ENCODE results near the gene PHF10.

PHF10 gene

DNA sequence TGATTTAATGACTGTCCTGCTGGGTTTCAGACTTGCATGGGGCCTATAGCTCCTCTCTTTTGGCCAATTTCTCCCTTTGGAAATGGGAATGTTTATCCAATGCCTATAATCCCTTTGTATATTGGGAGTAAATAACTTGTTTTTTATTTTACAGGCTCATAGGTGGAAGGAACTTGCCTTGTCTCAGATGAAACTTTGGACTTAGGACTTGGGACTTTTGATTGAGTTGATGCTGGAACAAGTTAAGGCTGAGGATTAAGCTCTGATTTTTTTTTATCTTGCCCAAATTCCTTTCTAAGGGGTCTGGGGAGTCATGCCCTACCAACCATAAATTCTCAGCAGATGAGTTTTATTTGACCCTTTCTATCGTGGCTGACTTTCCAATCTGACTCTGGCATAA is 46.0 kb downstream of the PHF10 start:
- DNase-seq: no peak

DNA sequence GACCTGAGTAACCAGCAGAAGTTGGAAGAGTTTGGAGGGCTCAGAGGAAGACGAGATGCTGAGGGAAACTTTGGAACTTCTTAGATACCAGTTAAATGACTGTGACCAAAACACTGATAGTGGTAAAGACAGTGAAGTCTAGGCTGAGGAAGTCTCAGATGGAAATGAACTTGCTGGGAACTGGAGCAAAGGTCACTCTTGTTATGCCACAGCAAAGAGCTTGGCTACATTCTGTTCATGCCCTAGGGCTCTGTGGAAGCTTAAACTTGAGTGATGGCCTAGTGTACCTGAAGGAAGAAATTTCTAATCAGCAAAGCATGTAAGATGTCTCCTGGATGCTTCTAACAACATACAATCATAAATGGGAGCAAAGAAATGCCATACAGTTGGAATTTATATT is 47.2 kb downstream of the PHF10 start:
- DNase-seq: no peak

DNA sequence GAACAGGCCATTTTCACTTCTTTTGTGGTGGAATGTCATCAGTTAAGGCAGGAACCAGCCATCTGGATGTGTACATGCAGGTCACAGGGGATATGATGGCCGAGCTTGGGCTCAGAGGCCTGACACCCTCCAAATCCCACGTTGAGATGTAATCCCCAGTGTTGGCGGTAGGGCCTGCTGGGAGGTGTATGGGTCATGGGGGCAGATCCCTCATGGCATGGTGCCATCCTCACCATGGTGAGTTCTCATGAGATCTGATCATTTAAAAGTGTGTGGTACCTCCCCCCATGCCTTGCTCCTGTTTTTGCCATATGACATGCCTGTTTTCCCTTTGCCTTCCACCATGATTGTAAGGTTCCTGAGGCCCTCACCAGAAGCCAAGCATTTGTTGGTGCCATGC is 49.3 kb downstream of the PHF10 start:
- no peak for DNase-seq

- no peak for DNase-seq
Observed at GRCh38 chr6:169671563-169671962, 52.7 kb downstream of the PHF10 start.

- no peak for DNase-seq
Observed at GRCh38 chr6:169669889-169670288, 54.4 kb downstream of the PHF10 start.

GRCh38 chr6:169669147-169669546 is 55.2 kb downstream of the PHF10 start:
- DNase-seq: no peak

GRCh38 chr6:169668203-169668847 is 56.0 kb downstream of the PHF10 start:
- no peak for DNase-seq

- no peak for DNase-seq
Observed at GRCh38 chr6:169667716-169668115, 56.6 kb downstream of the PHF10 start.

- DNase-seq: no peak
Observed at GRCh38 chr6:169666441-169666840, 57.9 kb downstream of the PHF10 start.

- DNase-seq: no peak
Observed at GRCh38 chr6:169665289-169665688, 59.0 kb downstream of the PHF10 start.

DNA sequence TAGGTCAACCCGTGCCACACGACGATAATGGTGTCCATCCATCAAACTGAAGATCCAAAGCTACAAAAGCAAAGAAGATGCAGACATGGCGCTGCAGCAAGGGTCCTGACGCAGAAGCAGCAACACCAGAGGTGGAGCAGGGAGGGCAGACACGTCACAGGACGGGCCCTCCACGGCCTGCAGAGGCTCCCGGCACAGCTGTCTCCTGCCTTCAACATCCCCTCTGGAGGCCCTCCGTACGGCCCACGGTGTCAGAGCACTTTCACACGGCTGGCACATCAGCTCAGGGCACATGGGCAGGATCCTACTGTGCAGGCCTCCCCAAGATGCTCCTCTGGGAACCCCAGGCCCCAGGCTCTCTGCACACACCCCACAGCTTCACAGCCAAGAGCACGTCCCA is 60.1 kb downstream of the PHF10 start:
- no peak for DNase-seq

DNA sequence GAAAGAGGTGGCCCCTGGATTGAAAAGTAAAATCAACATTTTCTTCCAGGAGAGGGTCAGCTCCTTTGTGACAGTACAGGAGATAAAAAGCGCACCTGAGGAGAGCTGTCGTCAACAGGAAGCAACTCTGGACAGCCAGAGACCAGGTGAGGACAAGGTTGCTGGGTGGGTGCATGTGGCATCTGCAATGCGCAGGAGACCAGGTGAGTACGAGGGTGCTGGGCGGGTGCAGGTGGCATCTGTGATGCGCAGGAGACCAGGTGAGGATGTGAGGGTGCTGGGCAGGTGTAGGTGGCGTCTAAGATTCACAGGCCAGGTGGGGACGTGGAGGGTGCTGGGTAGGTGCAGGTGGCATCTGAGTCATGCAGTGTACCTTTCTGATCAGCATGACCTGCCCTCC is 60.8 kb downstream of the PHF10 start:
- no peak for DNase-seq

- no peak for DNase-seq
Observed at GRCh38 chr6:169661391-169661756, 62.9 kb downstream of the PHF10 start.

DNA sequence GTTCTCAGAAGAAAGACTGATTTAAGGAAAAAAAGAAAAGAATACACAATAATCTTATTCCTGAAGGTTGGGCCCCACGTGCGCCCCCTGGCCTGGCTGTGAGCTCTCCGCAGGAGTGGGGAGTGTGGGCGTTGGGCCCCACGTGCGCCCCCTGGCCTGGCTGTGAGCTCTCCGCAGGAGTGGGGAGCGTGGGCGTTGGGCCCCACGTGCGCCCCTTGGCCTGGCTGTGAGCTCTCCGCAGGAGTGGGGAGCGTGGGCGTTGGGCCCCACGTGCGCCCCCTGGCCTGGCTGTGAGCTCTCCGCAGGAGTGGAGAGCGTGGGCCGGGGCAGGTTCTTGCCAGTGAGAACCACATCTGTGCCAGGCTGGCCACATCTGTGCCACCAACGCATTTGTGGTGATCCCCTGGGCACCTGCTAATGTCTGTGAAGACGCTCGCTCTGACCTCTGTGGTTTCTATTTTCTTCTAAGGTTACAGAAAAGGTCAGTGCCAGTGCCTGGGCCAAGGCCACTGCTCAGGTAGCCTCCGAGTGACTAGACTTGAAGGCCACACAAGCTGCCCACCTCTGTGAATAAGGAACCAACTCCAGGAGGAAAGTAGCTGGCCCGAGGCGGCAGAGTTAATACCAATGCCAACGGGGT is 63.4 kb downstream of the PHF10 start:
- no peak for DNase-seq

- DNase-seq: no peak
Observed at GRCh38 chr6:169659820-169660610, 64.3 kb downstream of the PHF10 start.

GRCh38 chr6:169657284-169657610 is 67.1 kb downstream of the PHF10 start:
- no peak for DNase-seq

- DNase-seq: no peak
Observed at GRCh38 chr6:169656546-169657283, 67.6 kb downstream of the PHF10 start.

GRCh38 chr6:169654598-169655391 is 69.5 kb downstream of the PHF10 start:
- peak; percentile 84 for DNase-seq

Measured in right kidney (tissue), 1 donor.